Astrocyte (in vitro differentiated cells and primary cell): Measurements from ENCODE around the gene LARGE1. TPM values are rescaled to one million over a fixed set of nuclear protein-coding genes. Genes with fewer than 3 reads are reported as not detected.

Experiments
- DNase-seq: peaks from one replicate; pipeline ENCODE4 v3.0.0-alpha.2; 2010; ENCODE audit warnings: low read depth
- FAIRE-seq: peaks from 2 replicates; lab custom pipeline; 2011; peaks lifted over from hg19 to GRCh38; lab: Jason Lieb, UNC
- H2AFZ ChIP-seq: 2 replicates; pipeline ENCODE4 v1.6.0; 2012; ENCODE audit warnings: low read depth, low read length, inconsistent platforms
- H3K27ac ChIP-seq: 2 replicates; pipeline ENCODE4 v1.5.1; 2011; ENCODE audit warnings: low read depth, low read length, inconsistent platforms
- H3K27me3 ChIP-seq: 2 replicates; pipeline ENCODE4 v1.6.0; 2011; ENCODE audit warnings: low read length, inconsistent platforms; ENCODE audit not compliant: insufficient read depth
- H3K36me3 ChIP-seq: 2 replicates; pipeline ENCODE4 v1.5.1; 2011; ENCODE audit warnings: low read length, inconsistent platforms; ENCODE audit not compliant: insufficient read depth
- H3K4me1 ChIP-seq: 2 replicates; pipeline ENCODE4 v1.5.1; 2011; ENCODE audit warnings: low read length, inconsistent platforms; ENCODE audit not compliant: insufficient read depth
- H3K4me2 ChIP-seq: 2 replicates; pipeline ENCODE4 v1.6.0; 2012; ENCODE audit warnings: low read length, inconsistent platforms
- H3K4me3 ChIP-seq: 2 replicates; pipeline ENCODE4 v1.5.1; 2011; ENCODE audit warnings: low read depth, mild to moderate bottlenecking, low read length, inconsistent platforms; ENCODE audit not compliant: insufficient read depth
- H3K79me2 ChIP-seq: 2 replicates; pipeline ENCODE4 v1.6.0; 2012; ENCODE audit warnings: mild to moderate bottlenecking, low read length, inconsistent platforms; ENCODE audit not compliant: insufficient read depth
- H3K9ac ChIP-seq: 2 replicates; pipeline ENCODE4 v1.6.0; 2012; ENCODE audit warnings: mild to moderate bottlenecking, low read length, inconsistent platforms
- H3K9me3 ChIP-seq: 2 replicates; pipeline ENCODE4 v1.5.1; 2012; ENCODE audit warnings: low read depth, mild to moderate bottlenecking, low read length, inconsistent platforms; ENCODE audit not compliant: insufficient read depth
- H4K20me1 ChIP-seq: 2 replicates; pipeline ENCODE4 v1.6.0; 2012; ENCODE audit warnings: low read length, inconsistent platforms; ENCODE audit not compliant: insufficient read depth
- H3K27ac Mint-ChIP-seq: one replicate; pipeline ENCODE4 v1.8.0; 2021; ENCODE audit warnings: mild to moderate bottlenecking, mixed read lengths; ENCODE audit not compliant: unreplicated experiment
- H3K27me3 Mint-ChIP-seq: one replicate; pipeline ENCODE4 v1.8.0; 2021; ENCODE audit warnings: low read depth, mixed read lengths; ENCODE audit not compliant: unreplicated experiment
- H3K36me3 Mint-ChIP-seq: one replicate; pipeline ENCODE4 v1.8.0; 2021; ENCODE audit warnings: low read depth, mixed read lengths; ENCODE audit not compliant: unreplicated experiment
- H3K4me1 Mint-ChIP-seq: one replicate; pipeline ENCODE4 v1.8.0; 2021; ENCODE audit warnings: low read depth, mixed read lengths; ENCODE audit not compliant: unreplicated experiment
- H3K4me3 Mint-ChIP-seq: one replicate; pipeline ENCODE4 v1.8.0; 2021; ENCODE audit warnings: mild to moderate bottlenecking, moderate library complexity, mixed read lengths; ENCODE audit not compliant: unreplicated experiment
- H3K9me3 Mint-ChIP-seq: one replicate; pipeline ENCODE4 v1.8.0; 2021; ENCODE audit warnings: mild to moderate bottlenecking, mixed read lengths; ENCODE audit not compliant: unreplicated experiment
- CTCF ChIP-seq: IDR thresholded peaks from 2 replicates; pipeline ENCODE4 v1.5.1; 2011; ENCODE audit warnings: low read depth, mild to moderate bottlenecking, inconsistent platforms, low read length, moderate library complexity; ENCODE audit not compliant: insufficient read depth
- EZH2 ChIP-seq: IDR thresholded peaks from 2 replicates; pipeline ENCODE4 v1.6.1; 2012; ENCODE audit warnings: mild to moderate bottlenecking, low read length, inconsistent platforms; ENCODE audit not compliant: insufficient read depth
- total RNA-seq: library from RNA; stranded (reverse); gene quantifications from 2 replicates; pipeline ENCODE4 v1.2.1, GENCODE V29; 2021

The LARGE1 gene
- total RNA-seq, 1 donor from 2014 or later, result 92.6 TPM

GRCh38 chr22:33831651-33832050 lies 88.6 kb downstream of the LARGE1 start:
- Histone ChIP-seq H4K20me1 (peaks cover 22% of the 10 kb centered on the region), H3K9me3 (no peaks in the 10 kb centered on the region), H3K79me2 (no peaks in the 10 kb centered on the region), H2AFZ (no peak overlapping the region), H3K27ac (no peak overlapping the region), H3K4me1 (no peaks in the 10 kb centered on the region), H3K9ac (no peak overlapping the region), H3K27me3 (no peaks in the 10 kb centered on the region), H3K4me2 (no peak overlapping the region), H3K36me3 (no peaks in the 10 kb centered on the region), H3K4me3 (no peak overlapping the region)
- no peak overlapping the region for H3K27ac Mint-ChIP-seq
- no peak overlapping the region for H3K4me3 Mint-ChIP-seq
- H3K27me3 Mint-ChIP-seq, result no peaks in the 10 kb centered on the region
- peaks cover 15% of the 10 kb centered on the region for H3K36me3 Mint-ChIP-seq
- no peak for DNase-seq
- FAIRE-seq, result no peak
- no peak for TF ChIP-seq EZH2
- TF ChIP-seq CTCF, result no peak
- peaks cover 17% of the 10 kb centered on the region for H3K4me1 Mint-ChIP-seq
- H3K9me3 Mint-ChIP-seq, result no peaks in the 10 kb centered on the region

GRCh38 chr22:33831207-33831606 lies 89.1 kb downstream of the LARGE1 start:
- FAIRE-seq, result no peak
- H3K4me3 Mint-ChIP-seq, result no peak overlapping the region

More at GRCh38 chr22:33831207-33831606, 89.1 kb downstream of the LARGE1 start:
- Mint-ChIP-seq H3K9me3 (no peaks in the 10 kb centered on the region), H3K4me1 (peaks cover 17% of the 10 kb centered on the region), H3K27me3 (no peaks in the 10 kb centered on the region), H3K36me3 (peaks cover 15% of the 10 kb centered on the region), H3K27ac (no peak overlapping the region)
- Histone ChIP-seq H3K4me3 (no peak overlapping the region), H3K36me3 (no peaks in the 10 kb centered on the region), H3K4me1 (no peaks in the 10 kb centered on the region), H3K9me3 (no peaks in the 10 kb centered on the region), H3K4me2 (no peak overlapping the region), H4K20me1 (peaks cover 18% of the 10 kb centered on the region), H3K79me2 (no peaks in the 10 kb centered on the region), H3K9ac (no peak overlapping the region), H2AFZ (no peak overlapping the region), H3K27me3 (no peaks in the 10 kb centered on the region), H3K27ac (no peak overlapping the region)
- DNase-seq, result no peak
- TF ChIP-seq EZH2 (no peak), CTCF (no peak)
